Naive thymus-derived CD8-positive, alpha-beta T cell (primary cell): Measurements from ENCODE around the gene RDH13. TPM values are rescaled to one million over a fixed set of nuclear protein-coding genes. Genes with fewer than 3 reads are reported as not detected.
"Not testable (repeated sequence)": the region's sequence is repeated elsewhere in the genome, so short reads cannot be mapped to it uniquely, and the experiment has no call there.

ENCODE experiments used
- ATAC-seq, 2 donors: fragments of 150-1000 bp; cut with Tn5 transposase in 1 of 2; sonication (Bioruptor Pico), chemical (Tn5 transposase) in 1 of 2; 1 replicate in 1 of 2; 2 replicates in 1 of 2; pipeline ENCODE4 v1.10.0; 2021; ENCODE audit warnings: mild to moderate bottlenecking in 2 of 2, moderate library complexity in 2 of 2
- POLR2A ChIA-PET: fragments of 350-600 bp; sonication (Branson Sonifier 250); formaldehyde crosslinking; loops from one replicate; lab custom pipeline; 2021; ENCODE audit warnings: antibody characterized with exemption; lab: Charles Lee
- DNase-seq, 10 donors: peaks; one replicate each; pipeline versions ENCODE4 v3.0.0 to v3.0.0-alpha.2; 2020 to 2022
- H3K27ac Mint-ChIP-seq, 10 donors: one replicate each; pipeline ENCODE4 v1.8.0; 2020 to 2022; ENCODE audit warnings: mild to moderate bottlenecking in 10 of 10, mixed read lengths in 10 of 10, moderate library complexity in 4 of 10, inconsistent platforms in 1 of 10
- H3K27me3 Mint-ChIP-seq, 5 donors: one replicate each; pipeline ENCODE4 v1.8.0; 2021 to 2022; ENCODE audit warnings: mixed read lengths in 5 of 5
- H3K36me3 Mint-ChIP-seq, 3 donors: one replicate each; pipeline ENCODE4 v1.8.0; 2020 to 2022; ENCODE audit warnings: mixed read lengths in 3 of 3, mild to moderate bottlenecking in 2 of 3, inconsistent platforms in 1 of 3
- H3K4me1 Mint-ChIP-seq, 4 donors: one replicate each; pipeline ENCODE4 v1.8.0; 2021 to 2022; ENCODE audit warnings: mixed read lengths in 4 of 4
- H3K4me3 Mint-ChIP-seq, 10 donors: one replicate each; pipeline ENCODE4 v1.8.0; 2020 to 2022; ENCODE audit warnings: mild to moderate bottlenecking in 10 of 10, mixed read lengths in 10 of 10, moderate library complexity in 6 of 10, inconsistent platforms in 1 of 10
- H3K9me3 Mint-ChIP-seq, 9 donors: one replicate each; pipeline ENCODE4 v1.8.0; 2020 to 2022; ENCODE audit warnings: mixed read lengths in 9 of 9, mild to moderate bottlenecking in 3 of 9, inconsistent platforms in 1 of 9, moderate library complexity in 1 of 9
- polyA plus RNA-seq, 3 donors: library from polyadenylated mRNA; unstranded; fragments of 300-500 nt; fragmentation: Illumina TruSeq; gene quantifications; one replicate each; pipeline ENCODE4 v1.2.3, GENCODE V29; 2021
- total RNA-seq, 8 experiments: library from RNA in 2 of 8; stranded (reverse) in 2 of 8; gene quantifications; one replicate each; pipeline ENCODE4 v1.2.3 and lab custom pipeline; 2021 to 2026

The RDH13 gene
- total and polyA plus RNA-seq, 5 experiments from 2014 or later: 4.3 to 26.1 (median 18.0) TPM

- H3K4me1 Mint-ChIP-seq: peaks cover under 1 to 10% (median 5%) of the 10 kb centered on the region in 4 donors
- POLR2A ChIA-PET: no interaction called here
- H3K36me3 Mint-ChIP-seq: peaks cover 36 to 38% (median 37%) of the 10 kb centered on the region in 3 donors
- peak overlapping the region in 1 of 10 donors; percentile 44 for H3K27ac Mint-ChIP-seq
- peaks cover 0 to 63% (median 26%) of the 10 kb centered on the region in 9 donors for H3K9me3 Mint-ChIP-seq
- DNase-seq: no peak
- no peak for ATAC-seq
- peaks cover 13 to 46% (median 20%) of the 10 kb centered on the region in 5 donors for H3K27me3 Mint-ChIP-seq
- no peak overlapping the region for H3K4me3 Mint-ChIP-seq
Measured at GRCh38 chr19:55000761-55001160, 62.2 kb downstream of the RDH13 start.

- Mint-ChIP-seq H3K36me3 (peaks cover 22 to 48% (median 31%) of the 10 kb centered on the region in 3 donors), H3K27me3 (peaks cover 6 to 35% (median 18%) of the 10 kb centered on the region in 5 donors), H3K9me3 (peaks cover under 1 to 63% (median 9%) of the 10 kb centered on the region in 9 donors)
- H3K27ac Mint-ChIP-seq, H3K4me1 Mint-ChIP-seq, H3K4me3 Mint-ChIP-seq, POLR2A ChIA-PET, DNase-seq, ATAC-seq: not testable (repeated sequence)
Measured at GRCh38 chr19:54998751-54999239, 64.2 kb downstream of the RDH13 start.

DNA sequence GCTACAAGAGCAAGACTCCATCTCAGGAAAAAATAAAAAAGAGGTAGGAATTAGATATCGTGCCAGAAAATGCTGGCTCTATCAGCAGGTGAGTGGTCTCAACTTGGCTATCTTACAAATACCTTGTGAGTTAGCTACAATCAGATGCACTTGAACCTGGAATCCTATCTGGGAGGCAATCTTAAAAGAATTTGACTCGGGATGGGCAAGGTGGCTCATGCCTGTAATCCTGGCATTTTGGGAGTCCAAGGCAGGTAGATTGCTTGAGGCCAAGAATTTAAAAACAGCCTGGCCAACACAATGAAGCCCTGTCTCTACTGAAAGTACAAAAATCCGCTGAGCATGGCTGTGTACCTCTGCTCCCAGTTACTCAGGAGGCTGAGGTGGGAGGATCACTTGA lies 67.4 kb downstream of the RDH13 start:
- no peak for DNase-seq
- Mint-ChIP-seq H3K27me3 (peaks cover under 1 to 10% (median 9%) of the 10 kb centered on the region in 5 donors), H3K36me3 (peaks cover 11 to 41% (median 25%) of the 10 kb centered on the region in 3 donors), H3K4me3 (no peak overlapping the region), H3K9me3 (peaks cover 0 to 47% (median 9%) of the 10 kb centered on the region in 9 donors), H3K27ac (no peak overlapping the region), H3K4me1 (no peaks in the 10 kb centered on the region)
- POLR2A ChIA-PET: no interaction called here
- ATAC-seq: no peak

Other genes starting within 250 kb of the RDH13 start
- gene KIR3DL1, start 246.7 kb downstream of the RDH13 start, total RNA-seq: under 1 TPM in 1 of 2 experiments, not detected in 1; 0.21 TPM
- 10 to 100 TPM in 1 of 3 donors, 1 to 10 TPM in 1, under 1 TPM in 1; 0.20 to 17.7 (median 1.5) TPM for gene KIR3DL1, start 246.7 kb downstream of the RDH13 start, polyA plus RNA-seq
- not detected for gene KIR2DS4, start 230.5 kb downstream of the RDH13 start, total RNA-seq
- gene KIR2DS4, start 230.5 kb downstream of the RDH13 start, polyA plus RNA-seq: 1 to 10 TPM in 1 of 3 donors, under 1 TPM in 1, not detected in 1; 0.81 to 6.1 TPM
- not detected for gene KIR3DL2, start 212.7 kb downstream of the RDH13 start, total RNA-seq
- 1 to 10 TPM in 2 of 3 donors, under 1 TPM in 1; 0.14 to 6.5 (median 1.1) TPM for gene KIR3DL2, start 212.7 kb downstream of the RDH13 start, polyA plus RNA-seq
- gene FCAR, start 188.9 kb downstream of the RDH13 start, total RNA-seq: not detected
- gene FCAR, start 188.9 kb downstream of the RDH13 start, polyA plus RNA-seq: under 1 TPM in 2 of 3 donors, not detected in 1; 0.13 to 0.19 TPM
- gene NCR1, start 157.0 kb downstream of the RDH13 start, total RNA-seq: 1 to 10 TPM in 1 of 2 experiments, under 1 TPM in 1; 0.29 to 1.5 TPM
- gene NCR1, start 157.0 kb downstream of the RDH13 start, polyA plus RNA-seq: 1 to 10 TPM in 1 of 3 donors, not detected in 2; 9.8 TPM
- gene NLRP7, start 115.6 kb downstream of the RDH13 start, total RNA-seq: not detected
- gene NLRP7, start 115.6 kb downstream of the RDH13 start, polyA plus RNA-seq: under 1 TPM in 1 of 3 donors, not detected in 2; 0.09 TPM
- 10 to 100 TPM; 19.6 to 20.5 TPM for gene NLRP2, start 96.8 kb downstream of the RDH13 start, total RNA-seq
- 1 to 10 TPM; 1.6 to 7.0 (median 1.7) TPM for gene NLRP2, start 96.8 kb downstream of the RDH13 start, polyA plus RNA-seq
- gene GP6, start 24.9 kb downstream of the RDH13 start, total RNA-seq: under 1 TPM; 0.31 to 0.69 TPM
- gene GP6, start 24.9 kb downstream of the RDH13 start, polyA plus RNA-seq: under 1 TPM in 1 of 3 donors, not detected in 2; 0.08 TPM
- under 1 TPM in 1 of 2 experiments, not detected in 1; 0.39 TPM for gene EPS8L1, start 12.7 kb upstream of the RDH13 start, total RNA-seq
- 1 to 10 TPM in 1 of 3 donors, under 1 TPM in 2; 0.81 to 2.1 (median 0.85) TPM for gene EPS8L1, start 12.7 kb upstream of the RDH13 start, polyA plus RNA-seq
- gene PPP1R12C, start 54.5 kb upstream of the RDH13 start, total RNA-seq: 100 to 1,000 TPM; 140 to 141 TPM
- 1 to 10 TPM; 2.7 to 6.2 (median 3.9) TPM for gene PPP1R12C, start 54.5 kb upstream of the RDH13 start, polyA plus RNA-seq
- gene TNNT1, start 86.1 kb upstream of the RDH13 start, total RNA-seq: not detected
- gene TNNT1, start 86.1 kb upstream of the RDH13 start, polyA plus RNA-seq: not detected
- not detected for gene TNNI3, start 94.6 kb upstream of the RDH13 start, total RNA-seq
- gene TNNI3, start 94.6 kb upstream of the RDH13 start, polyA plus RNA-seq: not detected
- gene DNAAF3, start 103.5 kb upstream of the RDH13 start, total RNA-seq: not detected
- gene DNAAF3, start 103.5 kb upstream of the RDH13 start, polyA plus RNA-seq: not detected
- not detected for gene SYT5, start 117.1 kb upstream of the RDH13 start, total RNA-seq
- under 1 TPM; 0.09 to 0.56 (median 0.25) TPM for gene SYT5, start 117.1 kb upstream of the RDH13 start, polyA plus RNA-seq
- not detected for gene PTPRH, start 146.4 kb upstream of the RDH13 start, total RNA-seq
- gene PTPRH, start 146.4 kb upstream of the RDH13 start, polyA plus RNA-seq: not detected
- gene TMEM86B, start 165.6 kb upstream of the RDH13 start, total RNA-seq: 10 to 100 TPM; 17.7 to 20.9 TPM
- 1 to 10 TPM in 1 of 3 donors, under 1 TPM in 2; 0.17 to 2.3 (median 0.54) TPM for gene TMEM86B, start 165.6 kb upstream of the RDH13 start, polyA plus RNA-seq
- 100 to 1,000 TPM; 167 to 168 TPM for gene PPP6R1, start 195.9 kb upstream of the RDH13 start, total RNA-seq
- gene PPP6R1, start 195.9 kb upstream of the RDH13 start, polyA plus RNA-seq: 100 to 1,000 TPM in 1 of 3 donors, 10 to 100 TPM in 2; 57.3 to 131 (median 60.9) TPM
- gene HSPBP1, start 217.0 kb upstream of the RDH13 start, total RNA-seq: 10 to 100 TPM; 20.3 to 20.4 TPM
- gene HSPBP1, start 217.0 kb upstream of the RDH13 start, polyA plus RNA-seq: 10 to 100 TPM; 38.6 to 44.8 (median 42.5) TPM
- gene BRSK1, start 220.8 kb upstream of the RDH13 start, total RNA-seq: 1 to 10 TPM; 1.9 to 2.9 TPM
- gene BRSK1, start 220.8 kb upstream of the RDH13 start, polyA plus RNA-seq: under 1 TPM in 1 of 3 donors, not detected in 2; 0.24 TPM